K562 (cell line): ENCODE measurements around the gene NECAB3. TPM values are rescaled to one million over a fixed set of nuclear protein-coding genes. Genes with fewer than 3 reads are reported as not detected.

ENCODE experiments used
- DMBX1 ChIP-seq: fragments of 250-450 bp; sonication (Bioruptor Pico); IDR thresholded peaks from 2 replicates; pipeline ENCODE4 v1.8.0; 2022; ENCODE audit warnings: inconsistent platforms, mild to moderate bottlenecking, moderate library complexity, borderline replicate concordance
- DPF2 ChIP-seq: fragments of 450-650 bp; IDR thresholded peaks from 2 replicates; pipeline ENCODE4 v1.6.1; 2016
- GATA2 ChIP-seq: sonication (generic); formaldehyde crosslinking; IDR thresholded peaks from 2 replicates; pipeline ENCODE4 v1.4.0; 2020; ENCODE audit warnings: mild to moderate bottlenecking, missing genetic modification reagents
- HDAC3 ChIP-seq: fragments of 450-650 bp; IDR thresholded peaks from 2 replicates; pipeline ENCODE4 v1.6.1; 2018; ENCODE audit warnings: borderline replicate concordance, mild to moderate bottlenecking, moderate library complexity; ENCODE audit not compliant: partially characterized antibody
- HMGN3 ChIP-seq: IDR thresholded peaks from 2 replicates; pipeline ENCODE4 v1.6.1; 2011; ENCODE audit warnings: borderline replicate concordance, low read depth, mild to moderate bottlenecking, mixed read lengths, low read length; ENCODE audit not compliant: insufficient read length; ENCODE audit errors: extremely low read depth
- MEF2A ChIP-seq: IDR thresholded peaks from 2 replicates; pipeline ENCODE4 v1.6.1; 2011; ENCODE audit warnings: low read depth, mild to moderate bottlenecking, low read length, moderate library complexity; ENCODE audit not compliant: control insufficient read depth
- PPARD ChIP-seq: fragments of 250-450 bp; sonication (Bioruptor Pico); IDR thresholded peaks from 2 replicates; pipeline ENCODE4 v1.8.0; 2022; ENCODE audit warnings: inconsistent platforms, mild to moderate bottlenecking, moderate library complexity
- RAD21 ChIP-seq, 2 experiments: fragments of 250-450 bp in 1 of 2; fragments of 450-650 bp in 1 of 2; sonication (Bioruptor Pico) in 1 of 2; formaldehyde crosslinking in 1 of 2; IDR thresholded peaks in 1 of 2; conservative IDR thresholded peaks in 1 of 2; 2 replicates each; pipeline versions ENCODE4 v1.4.0 to v1.8.0; 2020 to 2022; ENCODE audit warnings: mild to moderate bottlenecking in 2 of 2, moderate library complexity in 1 of 2
- SAP30 ChIP-seq: fragments of 200-600 bp; sonication (generic); IDR thresholded peaks from 2 replicates; pipeline ENCODE4 v1.6.1; 2012; ENCODE audit warnings: borderline replicate concordance, low read depth, mild to moderate bottlenecking, moderate library complexity, low read length, control low read depth, inconsistent platforms; ENCODE audit not compliant: insufficient read depth, poor library complexity, severe bottlenecking
- TAF7 ChIP-seq: fragments of 450-650 bp; IDR thresholded peaks from 2 replicates; pipeline ENCODE4 v1.6.1; 2016; ENCODE audit warnings: missing genetic modification characterization, missing compliant biosample characterization
- TCFL5 ChIP-seq: fragments of 250-450 bp; sonication (Bioruptor Pico); conservative IDR thresholded peaks from 2 replicates; pipeline ENCODE4 v1.6.1; 2021; ENCODE audit warnings: mild to moderate bottlenecking, moderate library complexity, matching md5 sums
- ZKSCAN8 ChIP-seq: fragments of 200-800 bp; sonication (Bioruptor generic); IDR thresholded peaks from 2 replicates; pipeline ENCODE4 v1.6.1; 2016; ENCODE audit warnings: missing genetic modification characterization, missing compliant biosample characterization
- ZNF311 ChIP-seq: fragments of 250-450 bp; sonication (Bioruptor Pico); IDR thresholded peaks from 2 replicates; pipeline ENCODE4 v1.4.0; 2020; ENCODE audit warnings: mild to moderate bottlenecking, moderate library complexity
- polyA plus RNA-seq, 8 experiments: library from polyadenylated mRNA; depleted of rRNA in 4 of 8; stranded (reverse) in 5 of 8; unstranded in 3 of 8; fragments of >200 nt; fragmentation: Nextera tagmentation in 2 of 8; fragmentation: Illumina TruSeq in 1 of 8; extraction: Ambion mirVana in 2 of 8; extraction: Trizol in 1 of 8; gene quantifications; 2 replicates each; pipeline versions ENCODE4 v1.2.1 to v1.2.3, GENCODE V29; 2011 to 2014; ENCODE audit warnings: inconsistent platforms in 1 of 8, missing spikeins in 1 of 8
- total RNA-seq, 7 experiments: library from RNA; depleted of rRNA in 6 of 7; stranded (reverse); fragments of >200 nt in 6 of 7; fragmentation: Illumina TruSeq in 2 of 7; extraction: Trizol in 2 of 7; gene quantifications; 2 replicates each; pipeline versions ENCODE4 v1.2.1 to v1.2.3, GENCODE V29; 2011 to 2021; ENCODE audit warnings: low replicate concordance in 1 of 7
- TF ChIP-seq, protein P1 (sequence below), 2 experiments: IDR thresholded peaks in 1 of 2; conservative IDR thresholded peaks in 1 of 2; 2 replicates each; pipeline ENCODE4 v1.6.1; 2016; ENCODE audit warnings: low read depth in 2 of 2, mild to moderate bottlenecking in 1 of 2, missing compliant biosample characterization in 1 of 2, missing genetic modification characterization in 1 of 2, moderate library complexity in 1 of 2
- TF ChIP-seq, protein P2 (sequence below): fragments of 450-650 bp; formaldehyde crosslinking; IDR thresholded peaks from 2 replicates; pipeline ENCODE4 v1.4.0; 2020; ENCODE audit warnings: mild to moderate bottlenecking, moderate library complexity
- TF ChIP-seq, protein P3 (sequence below): sonication (generic); formaldehyde crosslinking; IDR thresholded peaks from 2 replicates; pipeline ENCODE4 v1.8.1; 2023; ENCODE audit warnings: mild to moderate bottlenecking, missing genetic modification reagents
- TF ChIP-seq, protein P4 (sequence below), 2 experiments: fragments of 200-800 bp in 1 of 2; sonication (Bioruptor generic) in 1 of 2; sonication (generic) in 1 of 2; formaldehyde crosslinking in 1 of 2; IDR thresholded peaks in 1 of 2; conservative IDR thresholded peaks in 1 of 2; 2 replicates each; pipeline versions ENCODE4 v1.5.0 to v1.6.1; 2016 to 2020; ENCODE audit warnings: missing compliant biosample characterization in 1 of 2, missing genetic modification characterization in 1 of 2, missing genetic modification reagents in 1 of 2

The NECAB3 gene
- total and polyA plus RNA-seq, 9 of the 15 experiments (the other 6 are each of a cell fraction or from before 2014, with no cell fraction given): 0.94 to 63.3 (median 31.5) TPM

DNA sequence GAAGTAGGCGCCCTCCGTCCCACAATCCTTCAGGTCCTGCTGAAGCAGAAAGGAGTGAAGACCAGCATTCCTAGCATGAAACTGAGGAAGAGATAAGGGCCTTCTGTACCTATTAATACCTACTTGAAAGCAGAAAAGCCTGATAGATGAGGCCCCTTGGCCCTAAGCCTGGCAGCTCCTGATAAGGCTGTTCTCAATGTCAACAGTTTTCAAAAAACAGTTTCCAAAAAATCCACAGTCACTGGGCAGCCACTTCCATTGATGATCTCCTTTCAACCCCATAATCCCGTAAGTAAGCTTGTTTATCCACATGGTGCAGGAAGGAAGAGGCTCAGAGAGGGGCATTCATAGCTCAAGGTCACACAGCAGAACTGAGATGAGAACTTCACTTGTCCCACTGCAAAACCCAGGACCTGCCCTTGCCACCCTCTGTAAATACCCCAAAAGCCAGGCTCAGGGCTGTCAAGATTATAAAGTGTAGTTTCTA is 14.8 kb upstream of the NECAB3 start (continued):
- TF ChIP-seq DMBX1 (CRISPR knock-in tag) (peak; percentile 67; the same call in 1 of the 2 replicates), MEF2A (peak; percentile 92), ZKSCAN8 (CRISPR knock-in tag) (peak; percentile 86; the same call in 1 of the 2 replicates), ZNF311 (no peak), TCFL5 (no peak), GATA2 (CRISPR knock-in tag) (peak; percentile 88), PPARD (CRISPR knock-in tag) (no peak), SAP30 (no peak), DPF2 (peak; percentile 91), HMGN3 (peak; percentile 50), TAF7 (tag) (no peak), HDAC3 (peak; percentile 87), RAD21 (CRISPR knock-in tag; conservative IDR thresholded peaks at IDR 0.05 in 1 of 2, IDR thresholded peaks at IDR 0.05 in 1 of 2) (no peak)
- TF ChIP-seq, protein P1, sequence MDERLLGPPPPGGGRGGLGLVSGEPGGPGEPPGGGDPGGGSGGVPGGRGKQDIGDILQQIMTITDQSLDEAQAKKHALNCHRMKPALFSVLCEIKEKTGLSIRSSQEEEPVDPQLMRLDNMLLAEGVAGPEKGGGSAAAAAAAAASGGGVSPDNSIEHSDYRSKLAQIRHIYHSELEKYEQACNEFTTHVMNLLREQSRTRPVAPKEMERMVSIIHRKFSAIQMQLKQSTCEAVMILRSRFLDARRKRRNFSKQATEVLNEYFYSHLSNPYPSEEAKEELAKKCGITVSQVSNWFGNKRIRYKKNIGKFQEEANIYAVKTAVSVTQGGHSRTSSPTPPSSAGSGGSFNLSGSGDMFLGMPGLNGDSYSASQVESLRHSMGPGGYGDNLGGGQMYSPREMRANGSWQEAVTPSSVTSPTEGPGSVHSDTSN (CRISPR knock-in tag; IDR thresholded peaks at IDR 0.05; ENCODE audit: low read depth): no peak
- TF ChIP-seq, protein P1 (tag; conservative IDR thresholded peaks at IDR 0.05; ENCODE audit: low read depth): peak; percentile 76
- TF ChIP-seq, protein P2, sequence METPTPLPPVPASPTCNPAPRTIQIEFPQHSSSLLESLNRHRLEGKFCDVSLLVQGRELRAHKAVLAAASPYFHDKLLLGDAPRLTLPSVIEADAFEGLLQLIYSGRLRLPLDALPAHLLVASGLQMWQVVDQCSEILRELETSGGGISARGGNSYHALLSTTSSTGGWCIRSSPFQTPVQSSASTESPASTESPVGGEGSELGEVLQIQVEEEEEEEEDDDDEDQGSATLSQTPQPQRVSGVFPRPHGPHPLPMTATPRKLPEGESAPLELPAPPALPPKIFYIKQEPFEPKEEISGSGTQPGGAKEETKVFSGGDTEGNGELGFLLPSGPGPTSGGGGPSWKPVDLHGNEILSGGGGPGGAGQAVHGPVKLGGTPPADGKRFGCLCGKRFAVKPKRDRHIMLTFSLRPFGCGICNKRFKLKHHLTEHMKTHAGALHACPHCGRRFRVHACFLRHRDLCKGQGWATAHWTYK: no peak
- TF ChIP-seq, protein P3, sequence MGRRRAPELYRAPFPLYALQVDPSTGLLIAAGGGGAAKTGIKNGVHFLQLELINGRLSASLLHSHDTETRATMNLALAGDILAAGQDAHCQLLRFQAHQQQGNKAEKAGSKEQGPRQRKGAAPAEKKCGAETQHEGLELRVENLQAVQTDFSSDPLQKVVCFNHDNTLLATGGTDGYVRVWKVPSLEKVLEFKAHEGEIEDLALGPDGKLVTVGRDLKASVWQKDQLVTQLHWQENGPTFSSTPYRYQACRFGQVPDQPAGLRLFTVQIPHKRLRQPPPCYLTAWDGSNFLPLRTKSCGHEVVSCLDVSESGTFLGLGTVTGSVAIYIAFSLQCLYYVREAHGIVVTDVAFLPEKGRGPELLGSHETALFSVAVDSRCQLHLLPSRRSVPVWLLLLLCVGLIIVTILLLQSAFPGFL: no peak
- TF ChIP-seq, protein P4, sequence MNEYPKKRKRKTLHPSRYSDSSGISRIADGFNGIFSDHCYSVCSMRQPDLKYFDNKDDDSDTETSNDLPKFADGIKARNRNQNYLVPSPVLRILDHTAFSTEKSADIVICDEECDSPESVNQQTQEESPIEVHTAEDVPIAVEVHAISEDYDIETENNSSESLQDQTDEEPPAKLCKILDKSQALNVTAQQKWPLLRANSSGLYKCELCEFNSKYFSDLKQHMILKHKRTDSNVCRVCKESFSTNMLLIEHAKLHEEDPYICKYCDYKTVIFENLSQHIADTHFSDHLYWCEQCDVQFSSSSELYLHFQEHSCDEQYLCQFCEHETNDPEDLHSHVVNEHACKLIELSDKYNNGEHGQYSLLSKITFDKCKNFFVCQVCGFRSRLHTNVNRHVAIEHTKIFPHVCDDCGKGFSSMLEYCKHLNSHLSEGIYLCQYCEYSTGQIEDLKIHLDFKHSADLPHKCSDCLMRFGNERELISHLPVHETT (CRISPR knock-in tag; conservative IDR thresholded peaks at IDR 0.05 in 1 of 2, IDR thresholded peaks at IDR 0.05 in 1 of 2): peak in 1 of 2 experiments; percentile 75; a peak in 1 of 4 replicates
